NCI-H2081 treated with DMSO at 0.1 percent for 48 hours (cell line): ENCODE results near the gene AFDN.

Experiments used
- DNase-seq: peaks from one replicate; lab custom pipeline; 2025; lab: John Stamatoyannopoulos, UW

AFDN gene

GRCh38 chr6:167866642-167867041 is 39.9 kb downstream of the AFDN start:
- DNase-seq: no peak

- DNase-seq: no peak
Observed at GRCh38 chr6:167870321-167870720, 43.6 kb downstream of the AFDN start.

GRCh38 chr6:167872538-167873210 is 46.0 kb downstream of the AFDN start:
- DNase-seq: no peak

GRCh38 chr6:167877994-167878779 is 51.5 kb downstream of the AFDN start:
- DNase-seq: no peak

GRCh38 chr6:167879612-167880011 is 52.9 kb downstream of the AFDN start:
- DNase-seq: no peak

- no peak for DNase-seq
Observed at GRCh38 chr6:167881327-167881726, 54.6 kb downstream of the AFDN start.

- no peak for DNase-seq
Observed at GRCh38 chr6:167882244-167882643, 55.5 kb downstream of the AFDN start.

GRCh38 chr6:167888098-167888497 is 61.4 kb downstream of the AFDN start:
- DNase-seq: no peak

GRCh38 chr6:167892835-167893815 is 66.4 kb downstream of the AFDN start:
- DNase-seq: no peak

- DNase-seq: no peak
Observed at GRCh38 chr6:167894965-167895364, 68.3 kb downstream of the AFDN start.

GRCh38 chr6:167896648-167897047 is 69.9 kb downstream of the AFDN start:
- DNase-seq: no peak

- no peak for DNase-seq
Observed at GRCh38 chr6:167898673-167899311, 72.1 kb downstream of the AFDN start.

GRCh38 chr6:167904791-167905190 is 78.1 kb downstream of the AFDN start:
- no peak for DNase-seq

GRCh38 chr6:167906899-167907298 is 80.2 kb downstream of the AFDN start:
- DNase-seq: no peak

GRCh38 chr6:167907837-167908681 is 81.3 kb downstream of the AFDN start:
- DNase-seq: no peak

- no peak for DNase-seq
Observed at GRCh38 chr6:167910007-167910406, 83.3 kb downstream of the AFDN start.

GRCh38 chr6:167910652-167911051 is 83.9 kb downstream of the AFDN start:
- DNase-seq: no peak

GRCh38 chr6:167912494-167912893 is 85.8 kb downstream of the AFDN start:
- DNase-seq: no peak

- no peak for DNase-seq
Observed at GRCh38 chr6:167913699-167914098, 87.0 kb downstream of the AFDN start.

GRCh38 chr6:167915139-167915538 is 88.4 kb downstream of the AFDN start:
- DNase-seq: no peak
